ENCODE data around the gene PPP2R5C.

The PPP2R5C gene

GRCh38 chr14:101819251-101819990, 57.9 kb downstream of the PPP2R5C start:
- DNase-seq, result no peak

- DNase-seq, result no peak
Observed at GRCh38 chr14:101820283-101820798, 58.8 kb downstream of the PPP2R5C start.

GRCh38 chr14:101821528-101821927, 60.0 kb downstream of the PPP2R5C start:
- DNase-seq, result no peak

- no peak for DNase-seq
Observed at GRCh38 chr14:101823066-101823465, 61.6 kb downstream of the PPP2R5C start.

GRCh38 chr14:101823511-101824120, 62.1 kb downstream of the PPP2R5C start:
- DNase-seq, result no peak

GRCh38 chr14:101824339-101824727, 62.8 kb downstream of the PPP2R5C start:
- DNase-seq, result no peak

- no peak for DNase-seq
Observed at GRCh38 chr14:101825797-101826196, 64.3 kb downstream of the PPP2R5C start.

GRCh38 chr14:101826351-101826750, 64.8 kb downstream of the PPP2R5C start:
- no peak for DNase-seq

- no peak for DNase-seq
Observed at GRCh38 chr14:101827286-101827685, 65.8 kb downstream of the PPP2R5C start.

- DNase-seq, result no peak
Observed at GRCh38 chr14:101828046-101828445, 66.5 kb downstream of the PPP2R5C start.

- no peak for DNase-seq
Observed at GRCh38 chr14:101830271-101830670, 68.8 kb downstream of the PPP2R5C start.

- DNase-seq, result no peak
Observed at GRCh38 chr14:101833045-101833444, 71.5 kb downstream of the PPP2R5C start.

GRCh38 chr14:101834397-101834796, 72.9 kb downstream of the PPP2R5C start:
- no peak for DNase-seq

- no peak for DNase-seq
Observed at GRCh38 chr14:101834800-101835547, 73.5 kb downstream of the PPP2R5C start.

GRCh38 chr14:101835566-101835965, 74.1 kb downstream of the PPP2R5C start:
- no peak for DNase-seq

GRCh38 chr14:101836135-101836534, 74.6 kb downstream of the PPP2R5C start:
- DNase-seq, result no peak

- DNase-seq, result no peak
Observed at GRCh38 chr14:101838476-101838875, 77.0 kb downstream of the PPP2R5C start.

GRCh38 chr14:101839236-101839635, 77.7 kb downstream of the PPP2R5C start:
- no peak for DNase-seq

- no peak for DNase-seq
Observed at GRCh38 chr14:101839661-101840060, 78.2 kb downstream of the PPP2R5C start.

GRCh38 chr14:101840649-101841369, 79.3 kb downstream of the PPP2R5C start:
- no peak for DNase-seq

GRCh38 chr14:101843038-101843437, 81.5 kb downstream of the PPP2R5C start:
- no peak for DNase-seq

GRCh38 chr14:101843665-101844064, 82.2 kb downstream of the PPP2R5C start:
- no peak for DNase-seq

GRCh38 chr14:101844219-101844618, 82.7 kb downstream of the PPP2R5C start:
- DNase-seq, result no peak

Data from NCI-H446 treated with DMSO at 0.1 percent for 48 hours (cell line).